ENCODE measurements around the gene B3GLCT. TPM values are rescaled to one million over a fixed set of nuclear protein-coding genes. Genes with fewer than 3 reads are reported as not detected.

Gene B3GLCT
- total and polyA plus RNA-seq, 4 donors, result 1.5 to 3.6 (median 2.2) TPM

DNA sequence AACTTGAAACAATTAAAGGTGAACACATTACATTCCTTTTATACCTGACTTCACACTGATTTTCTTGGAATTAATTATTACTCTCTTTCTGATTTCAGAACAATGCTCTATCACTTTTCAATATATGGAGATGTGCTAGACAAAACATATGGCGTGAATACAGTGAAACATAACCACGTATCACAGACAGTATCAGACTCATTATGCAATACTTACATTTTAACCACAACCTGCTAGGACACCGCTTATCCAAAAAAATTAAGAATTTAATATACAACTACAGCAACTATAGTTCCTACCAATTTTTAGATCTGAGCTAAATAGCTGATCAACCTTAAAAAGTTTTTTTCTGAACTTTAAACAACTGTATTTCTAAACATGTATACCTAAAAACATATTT is 47.9 kb upstream of the B3GLCT start:
- TF ChIP-seq FOXA2 (IDR thresholded peaks at IDR 0.05), result no peak
- no peak for TF ChIP-seq MAX (IDR thresholded peaks at IDR 0.05)
- TF ChIP-seq JUND (IDR thresholded peaks at IDR 0.05), result no peak
- TF ChIP-seq NR2F2 (IDR thresholded peaks at IDR 0.05), result no peak
- TF ChIP-seq, protein P1, sequence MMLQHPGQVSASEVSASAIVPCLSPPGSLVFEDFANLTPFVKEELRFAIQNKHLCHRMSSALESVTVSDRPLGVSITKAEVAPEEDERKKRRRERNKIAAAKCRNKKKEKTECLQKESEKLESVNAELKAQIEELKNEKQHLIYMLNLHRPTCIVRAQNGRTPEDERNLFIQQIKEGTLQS (IDR thresholded peaks at IDR 0.05), result no peak
- Histone ChIP-seq H3K27ac (ENCODE audit: low read depth in 1 of 2, low read length in 2 of 2) (no peak overlapping the region), H3K36me3 (ENCODE audit: control insufficient read depth in 4 of 4, insufficient read depth in 3 of 4, low read depth in 1 of 4, low read length in 3 of 4) (peaks cover 3 to 75% (median 71%) of the 10 kb centered on the region in 4 donors), H3K9me3 (ENCODE audit: control insufficient read depth in 4 of 4, low read length in 3 of 4) (no peaks in the 10 kb centered on the region), H3K27me3 (ENCODE audit: control insufficient read depth in 4 of 4, insufficient read depth in 4 of 4, low read length in 3 of 4) (no peaks in the 10 kb centered on the region), H3K4me1 (ENCODE audit: control insufficient read depth in 4 of 4, insufficient read depth in 4 of 4, low read length in 3 of 4) (no peaks in the 10 kb centered on the region), H3K9ac (ENCODE audit: low read depth in 1 of 2, low read length in 2 of 2) (no peak overlapping the region), H3K4me3 (ENCODE audit: low read depth in 1 of 3, low read length in 3 of 3) (no peak overlapping the region)
- 93% methylated on average over 3 of the region's 3 CpGs for WGBS
- DNase-seq (ENCODE audit: low spot score), result no peak

DNA sequence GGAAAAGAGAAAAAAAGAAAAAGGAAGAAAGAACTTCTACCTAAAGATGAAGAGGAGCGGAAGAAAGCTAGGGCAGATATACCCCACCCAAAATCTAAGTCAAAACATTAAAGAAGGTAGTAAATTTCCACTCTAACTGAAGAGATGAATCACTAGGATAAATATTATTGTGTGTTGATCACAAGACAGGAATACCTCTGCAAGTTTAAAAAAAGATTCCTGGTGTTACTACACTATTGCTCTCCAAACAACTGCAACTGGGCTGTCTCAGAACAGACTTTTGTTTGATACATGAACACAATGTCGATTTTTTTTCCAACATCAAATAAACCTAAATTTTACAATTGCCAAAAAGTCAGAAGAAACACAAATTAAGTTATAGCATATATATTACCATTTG is 44.8 kb upstream of the B3GLCT start:
- DNase-seq (ENCODE audit: low spot score), result no peak
- no peaks in the 10 kb centered on the region for H3K9me3 ChIP-seq (ENCODE audit: control insufficient read depth in 4 of 4, low read length in 3 of 4)
- no peak overlapping the region for H3K4me3 ChIP-seq (ENCODE audit: low read depth in 1 of 3, low read length in 3 of 3)
- TF ChIP-seq EGR1 (IDR thresholded peaks at IDR 0.05; ENCODE audit: low read depth in 2 of 2) (no peak), HNF4A (conservative IDR thresholded peaks at IDR 0.05) (no peak), HNF4G (IDR thresholded peaks at IDR 0.05) (no peak), NR2F2 (IDR thresholded peaks at IDR 0.05) (no peak), RAD21 (IDR thresholded peaks at IDR 0.05) (no peak), CTCF (IDR thresholded peaks at IDR 0.05; ENCODE audit: low read depth, low read length, missing input control) (no peak), YY1 (IDR thresholded peaks at IDR 0.05) (no peak), RXRA (IDR thresholded peaks at IDR 0.05) (no peak), ZBTB33 (IDR thresholded peaks at IDR 0.05) (no peak), MAX (IDR thresholded peaks at IDR 0.05) (no peak), FOXA2 (IDR thresholded peaks at IDR 0.05) (no peak), FOXA1 (IDR thresholded peaks at IDR 0.05) (no peak), GABPA (IDR thresholded peaks at IDR 0.05 in 1 of 2, conservative IDR thresholded peaks at IDR 0.05 in 1 of 2) (no peak), TAF1 (conservative IDR thresholded peaks at IDR 0.05) (no peak), JUND (IDR thresholded peaks at IDR 0.05) (no peak), SP1 (IDR thresholded peaks at IDR 0.05) (no peak)
- TF ChIP-seq, protein P1 (IDR thresholded peaks at IDR 0.05), result no peak
- TF ChIP-seq, protein P2, sequence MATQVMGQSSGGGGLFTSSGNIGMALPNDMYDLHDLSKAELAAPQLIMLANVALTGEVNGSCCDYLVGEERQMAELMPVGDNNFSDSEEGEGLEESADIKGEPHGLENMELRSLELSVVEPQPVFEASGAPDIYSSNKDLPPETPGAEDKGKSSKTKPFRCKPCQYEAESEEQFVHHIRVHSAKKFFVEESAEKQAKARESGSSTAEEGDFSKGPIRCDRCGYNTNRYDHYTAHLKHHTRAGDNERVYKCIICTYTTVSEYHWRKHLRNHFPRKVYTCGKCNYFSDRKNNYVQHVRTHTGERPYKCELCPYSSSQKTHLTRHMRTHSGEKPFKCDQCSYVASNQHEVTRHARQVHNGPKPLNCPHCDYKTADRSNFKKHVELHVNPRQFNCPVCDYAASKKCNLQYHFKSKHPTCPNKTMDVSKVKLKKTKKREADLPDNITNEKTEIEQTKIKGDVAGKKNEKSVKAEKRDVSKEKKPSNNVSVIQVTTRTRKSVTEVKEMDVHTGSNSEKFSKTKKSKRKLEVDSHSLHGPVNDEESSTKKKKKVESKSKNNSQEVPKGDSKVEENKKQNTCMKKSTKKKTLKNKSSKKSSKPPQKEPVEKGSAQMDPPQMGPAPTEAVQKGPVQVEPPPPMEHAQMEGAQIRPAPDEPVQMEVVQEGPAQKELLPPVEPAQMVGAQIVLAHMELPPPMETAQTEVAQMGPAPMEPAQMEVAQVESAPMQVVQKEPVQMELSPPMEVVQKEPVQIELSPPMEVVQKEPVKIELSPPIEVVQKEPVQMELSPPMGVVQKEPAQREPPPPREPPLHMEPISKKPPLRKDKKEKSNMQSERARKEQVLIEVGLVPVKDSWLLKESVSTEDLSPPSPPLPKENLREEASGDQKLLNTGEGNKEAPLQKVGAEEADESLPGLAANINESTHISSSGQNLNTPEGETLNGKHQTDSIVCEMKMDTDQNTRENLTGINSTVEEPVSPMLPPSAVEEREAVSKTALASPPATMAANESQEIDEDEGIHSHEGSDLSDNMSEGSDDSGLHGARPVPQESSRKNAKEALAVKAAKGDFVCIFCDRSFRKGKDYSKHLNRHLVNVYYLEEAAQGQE (IDR thresholded peaks at IDR 0.05), result no peak
- H3K27ac ChIP-seq (ENCODE audit: low read depth in 1 of 2, low read length in 2 of 2), result no peak overlapping the region
- H3K36me3 ChIP-seq (ENCODE audit: control insufficient read depth in 4 of 4, insufficient read depth in 3 of 4, low read depth in 1 of 4, low read length in 3 of 4), result peaks cover 3 to 52% (median 47%) of the 10 kb centered on the region in 4 donors
- WGBS, result 97% methylated on average over 2 of the region's 2 CpGs
- no peaks in the 10 kb centered on the region for H3K27me3 ChIP-seq (ENCODE audit: control insufficient read depth in 4 of 4, insufficient read depth in 4 of 4, low read length in 3 of 4)
- peaks cover 0 to 6% (median 5%) of the 10 kb centered on the region in 4 donors for H3K4me1 ChIP-seq (ENCODE audit: control insufficient read depth in 4 of 4, insufficient read depth in 4 of 4, low read length in 3 of 4)
- H3K9ac ChIP-seq (ENCODE audit: low read depth in 1 of 2, low read length in 2 of 2), result no peak overlapping the region

Measured in liver (tissue), 9 donors.